WTC11 (cell line): ENCODE results near the gene TMEM190. TPM values are rescaled to one million over a fixed set of nuclear protein-coding genes. Genes with fewer than 3 reads are reported as not detected.
A peak's percentile ranks its signal among the peaks of the same experiment; 100 is the strongest.
"Not testable (repeated sequence)": the region's sequence is repeated elsewhere in the genome, so short reads cannot be mapped to it uniquely, and the experiment has no call there.

Experiments used
- ATAC-seq: fragments of 200-7000 bp; cut with Tn5 transposase; 2 replicates; pipeline ENCODE4 v1.10.0; 2021; ENCODE audit warnings: mild to moderate bottlenecking, moderate library complexity
- Bru-seq: library from RNA; stranded (reverse); fragments of 400-500 nt; gene quantifications from one replicate; lab custom pipeline; 2021; lab: Mats Ljungman, UMichigan
- CTCF ChIA-PET: fragments of 300-600 bp; sonication (Branson Sonifier 250); formaldehyde crosslinking; loops from one replicate; lab custom pipeline; 2021; ENCODE audit warnings: antibody characterized with exemption; lab: Charles Lee
- POLR2A ChIA-PET: fragments of 350-600 bp; sonication (Branson Sonifier 250); formaldehyde crosslinking; loops from one replicate; lab custom pipeline; 2021; ENCODE audit warnings: antibody characterized with exemption; lab: Charles Lee
- DNase-seq: peaks from one replicate; pipeline ENCODE4 v3.0.0; 2021; ENCODE audit warnings: low spot score
- H3K27ac Mint-ChIP-seq: 2 replicates; pipeline ENCODE4 v1.8.0; 2021; ENCODE audit warnings: mixed read lengths
- H3K27me3 Mint-ChIP-seq: 2 replicates; pipeline ENCODE4 v1.8.0; 2021; ENCODE audit warnings: low read depth, mild to moderate bottlenecking, moderate library complexity, mixed read lengths
- H3K36me3 Mint-ChIP-seq: 2 replicates; pipeline ENCODE4 v1.8.0; 2021; ENCODE audit warnings: mixed read lengths
- H3K4me1 Mint-ChIP-seq: 2 replicates; pipeline ENCODE4 v1.8.0; 2022; ENCODE audit warnings: mixed read lengths
- H3K4me3 Mint-ChIP-seq: 2 replicates; pipeline ENCODE4 v1.8.0; 2021; ENCODE audit warnings: mild to moderate bottlenecking, moderate library complexity, mixed read lengths
- H3K9me3 Mint-ChIP-seq: 2 replicates; pipeline ENCODE4 v1.8.0; 2021; ENCODE audit warnings: mixed read lengths
- AFF4 ChIP-seq: sonication (generic); formaldehyde crosslinking; IDR thresholded peaks from 2 replicates; pipeline ENCODE4 v1.8.1; 2023; ENCODE audit warnings: mild to moderate bottlenecking, missing genetic modification reagents, borderline replicate concordance
- ATF1 ChIP-seq: sonication (generic); formaldehyde crosslinking; IDR thresholded peaks from 2 replicates; pipeline ENCODE4 v1.8.1; 2023; ENCODE audit warnings: mild to moderate bottlenecking, moderate library complexity, missing genetic modification reagents
- CTCF ChIP-seq: fragments of 200-600 bp; IDR thresholded peaks from 2 replicates; pipeline ENCODE4 v1.8.0; 2022; ENCODE audit warnings: antibody characterized with exemption
- GABPB1 ChIP-seq: sonication (generic); formaldehyde crosslinking; IDR thresholded peaks from 2 replicates; pipeline ENCODE4 v1.8.1; 2023; ENCODE audit warnings: mild to moderate bottlenecking, missing genetic modification reagents
- IRF1 ChIP-seq: sonication (generic); formaldehyde crosslinking; IDR thresholded peaks from 2 replicates; pipeline ENCODE4 v1.8.0; 2023; ENCODE audit warnings: missing genetic modification reagents
- NFATC4 ChIP-seq: fragments of 250-450 bp; sonication (Bioruptor Pico); IDR thresholded peaks from 2 replicates; pipeline ENCODE4 v1.9.0; 2021; ENCODE audit warnings: mild to moderate bottlenecking
- ZNF121 ChIP-seq: sonication (generic); formaldehyde crosslinking; IDR thresholded peaks from 2 replicates; pipeline ENCODE4 v1.8.0; 2023; ENCODE audit warnings: missing genetic modification reagents
- long read RNA-seq, 3 experiments: library from RNA in 1 of 3; library from capped mRNA in 1 of 3; library from polyadenylated mRNA in 1 of 3; unstranded in 2 of 3; stranded (forward) in 1 of 3; transcript quantifications; one replicate each; pipeline ENCODE4 v2.0.0, GENCODE V29; 2021
- total RNA-seq: library from RNA; stranded (reverse); gene quantifications from 3 replicates; pipeline ENCODE4 v1.2.3, GENCODE V29; 2021
- TF ChIP-seq, protein P1 (sequence below): sonication (generic); formaldehyde crosslinking; IDR thresholded peaks from 2 replicates; pipeline ENCODE4 v1.8.1; 2022; ENCODE audit warnings: mild to moderate bottlenecking, missing genetic modification reagents, moderate library complexity, borderline replicate concordance

Gene TMEM190
- total RNA-seq (0.33 to 2.6 TPM (median 0.82 TPM) in 3 replicates), Bru-seq, nascent RNA (percentile 26 among the genes with signal in this experiment)
- long read RNA-seq, experiment 1, partial matches to known transcripts = 1 of 2 reads
- long read RNA-seq, experiment 1, other reads (novel, unspliced or antisense) = 0 of 2 reads
- long read RNA-seq, experiment 2, partial matches to known transcripts = 0 of 1 reads
- long read RNA-seq, experiment 2, other reads (novel, unspliced or antisense) = 1 of 1 reads
- long read RNA-seq, experiment 3 = 0 reads

DNA sequence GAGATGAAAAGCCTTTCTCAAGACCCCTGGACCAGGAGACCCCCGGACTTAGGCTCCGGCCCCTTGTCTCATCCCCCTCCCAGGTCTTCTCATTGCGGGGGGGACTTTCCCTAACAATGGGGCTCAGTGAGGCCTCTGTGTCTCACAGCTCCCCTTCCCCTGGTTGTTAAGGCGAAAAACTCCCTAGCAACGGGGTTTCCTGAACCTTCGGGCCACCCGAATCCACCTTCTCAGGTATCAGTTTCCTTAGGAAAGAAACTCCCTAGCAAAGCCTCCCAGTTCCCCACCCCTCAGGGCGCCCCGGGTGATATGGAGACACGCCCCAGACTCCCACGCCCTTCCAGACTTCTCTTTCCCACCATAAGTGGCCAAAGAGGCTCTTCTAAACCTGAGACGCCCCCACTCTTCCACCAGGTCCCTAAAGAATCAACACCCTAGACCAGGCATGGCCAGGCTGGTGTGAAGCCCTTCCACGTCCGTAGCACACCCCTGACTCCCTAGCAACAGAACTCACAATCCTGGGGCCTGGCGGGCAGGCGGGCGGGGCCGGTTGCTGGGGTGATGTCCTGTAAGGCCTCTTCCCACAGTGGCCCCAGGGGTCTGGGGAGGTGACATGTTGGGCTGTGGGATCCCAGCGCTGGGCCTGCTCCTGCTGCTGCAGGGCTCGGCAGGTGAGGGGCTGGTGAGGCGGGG, at the start of gene TMEM190:
Gene TMEM190 (plus strand): TSS at position 586 of the 693 bp plus-strand sequence. CDS start 28 bp downstream, at position 614.
- no peak for TF ChIP-seq AFF4 (CRISPR knock-in tag)
- no peak for TF ChIP-seq IRF1 (CRISPR knock-in tag)
- TF ChIP-seq ZNF121 (CRISPR knock-in tag) = peak; percentile 94
- no peak for TF ChIP-seq ATF1
- TF ChIP-seq NFATC4 (CRISPR knock-in tag) = no peak
- TF ChIP-seq, protein P1, sequence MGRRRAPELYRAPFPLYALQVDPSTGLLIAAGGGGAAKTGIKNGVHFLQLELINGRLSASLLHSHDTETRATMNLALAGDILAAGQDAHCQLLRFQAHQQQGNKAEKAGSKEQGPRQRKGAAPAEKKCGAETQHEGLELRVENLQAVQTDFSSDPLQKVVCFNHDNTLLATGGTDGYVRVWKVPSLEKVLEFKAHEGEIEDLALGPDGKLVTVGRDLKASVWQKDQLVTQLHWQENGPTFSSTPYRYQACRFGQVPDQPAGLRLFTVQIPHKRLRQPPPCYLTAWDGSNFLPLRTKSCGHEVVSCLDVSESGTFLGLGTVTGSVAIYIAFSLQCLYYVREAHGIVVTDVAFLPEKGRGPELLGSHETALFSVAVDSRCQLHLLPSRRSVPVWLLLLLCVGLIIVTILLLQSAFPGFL (CRISPR knock-in tag) = no peak
- TF ChIP-seq, all 79 proteins: peak for 1
- ChIA-PET CTCF (interaction anchor here (0.7 to 1.4 kb wide), 6 partner anchors 8 to 127 kb away, joined by 3 to 5 read pairs (median 3); partner anchors contain the start of gene TMEM238), POLR2A (interaction anchor here (0.7 kb wide), 1 partner anchor 20 kb away, joined by 5 read pairs; no protein-coding TSS in a partner anchor)
- Mint-ChIP-seq H3K27ac (no peak within 1 kb of the TSS), H3K9me3 (no peaks in the 10 kb centered on the region), H3K4me3 (peak within 1 kb of the TSS; percentile 62), H3K4me1 (peaks cover 47% of the 10 kb centered on the region), H3K36me3 (no peaks in the 10 kb centered on the region), H3K27me3 (peaks cover 59% of the 10 kb centered on the region)
- DNase-seq (peak; percentile 51), ATAC-seq (peak; percentile 40)

DNA sequence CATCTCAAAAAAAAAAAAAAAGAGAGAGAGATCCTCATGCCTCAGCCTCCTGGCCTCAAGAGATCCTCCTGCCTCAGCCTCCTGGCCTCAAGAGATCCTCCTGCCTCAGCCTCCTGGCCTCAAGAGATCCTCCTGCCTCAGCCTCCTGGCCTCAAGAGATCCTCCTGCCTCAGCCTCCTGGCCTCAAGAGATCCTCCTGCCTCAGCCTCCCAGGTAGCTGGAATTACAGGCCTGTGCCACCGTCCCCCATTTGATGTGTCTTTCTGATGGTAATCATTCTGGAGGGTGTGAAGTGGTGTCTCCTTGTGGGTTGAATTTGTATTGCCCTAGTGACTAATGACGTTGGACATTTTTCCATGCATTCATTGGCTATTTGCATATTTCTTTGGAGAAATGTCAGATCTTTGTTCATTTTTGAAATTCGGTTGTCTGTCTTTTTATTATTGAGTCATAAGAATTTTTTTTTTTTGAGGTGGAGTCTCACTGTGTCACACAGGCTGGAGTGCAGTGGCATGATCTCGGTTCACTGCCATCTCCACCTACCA, 47.8 kb upstream of the TMEM190 start:
- CTCF ChIA-PET, DNase-seq, H3K4me3 Mint-ChIP-seq, H3K27ac Mint-ChIP-seq, ATAC-seq, H3K4me1 Mint-ChIP-seq, H3K36me3 Mint-ChIP-seq, H3K9me3 Mint-ChIP-seq: not testable (repeated sequence)
- peaks cover 19% of the 10 kb centered on the region for H3K27me3 Mint-ChIP-seq
- POLR2A ChIA-PET = interaction anchor here (0.7 kb wide), 1 partner anchor 99 kb away, joined by 5 read pairs; no protein-coding TSS in a partner anchor

GRCh38 chr19:55329791-55330190, 46.8 kb upstream of the TMEM190 start:
- H3K9me3 Mint-ChIP-seq, CTCF ChIA-PET, POLR2A ChIA-PET, H3K4me3 Mint-ChIP-seq, H3K27ac Mint-ChIP-seq, ATAC-seq, H3K4me1 Mint-ChIP-seq, H3K36me3 Mint-ChIP-seq, DNase-seq: not testable (repeated sequence)
- H3K27me3 Mint-ChIP-seq = peaks cover 21% of the 10 kb centered on the region

DNA sequence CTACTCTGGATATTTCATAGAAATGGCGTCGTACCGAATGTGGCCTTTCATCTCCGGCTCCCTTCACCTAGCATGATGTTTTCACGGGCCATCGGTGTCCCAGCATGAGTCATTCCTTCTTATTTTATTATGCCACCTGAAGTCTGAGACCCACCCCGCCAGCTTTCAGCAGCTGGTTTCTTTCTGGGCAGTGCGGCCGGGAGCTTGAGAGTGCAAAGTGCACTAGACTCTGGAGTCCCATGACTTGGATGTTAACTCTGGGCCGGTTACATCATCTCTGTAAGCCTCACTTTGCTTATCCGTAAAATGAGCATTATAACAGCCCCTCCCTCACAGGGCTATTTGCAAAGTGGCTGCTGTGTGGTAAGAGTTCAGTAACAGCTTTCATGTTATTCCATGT, 42.8 kb upstream of the TMEM190 start:
- ATAC-seq (no peak), DNase-seq (no peak)
- TF ChIP-seq CTCF (no peak), GABPB1 (CRISPR knock-in tag) (peak; percentile 96)
- TF ChIP-seq, all 79 proteins: peak for 1
- Mint-ChIP-seq H3K9me3 (no peaks in the 10 kb centered on the region), H3K36me3 (no peaks in the 10 kb centered on the region), H3K4me1 (peaks cover 5% of the 10 kb centered on the region), H3K27ac (no peak overlapping the region), H3K27me3 (peaks cover 38% of the 10 kb centered on the region), H3K4me3 (no peak overlapping the region)
- POLR2A ChIA-PET = no interaction called here
- CTCF ChIA-PET = interaction anchor here (0.8 kb wide), 1 partner anchor 33 kb away, joined by 3 read pairs; no protein-coding TSS in a partner anchor
